DMS 273 treated with DMSO at 0.1 percent for 48 hours (cell line): ENCODE results near the gene METTL13.

Experiments used
- DNase-seq: peaks from one replicate; lab custom pipeline; 2025; lab: John Stamatoyannopoulos, UW

The METTL13 gene

GRCh38 chr1:171803045-171803444, 21.6 kb downstream of the METTL13 start:
- no peak for DNase-seq

GRCh38 chr1:171803461-171804022, 22.1 kb downstream of the METTL13 start:
- DNase-seq = no peak

- DNase-seq = no peak
Measured at GRCh38 chr1:171805395-171806115, 24.1 kb downstream of the METTL13 start.

- DNase-seq = no peak
Measured at GRCh38 chr1:171807556-171807955, 26.1 kb downstream of the METTL13 start.

- DNase-seq = no peak
Measured at GRCh38 chr1:171809834-171810233, 28.4 kb downstream of the METTL13 start.

- no peak for DNase-seq
Measured at GRCh38 chr1:171811672-171812071, 30.2 kb downstream of the METTL13 start.

- no peak for DNase-seq
Measured at GRCh38 chr1:171814692-171815091, 33.2 kb downstream of the METTL13 start.

GRCh38 chr1:171816300-171816901, 34.9 kb downstream of the METTL13 start:
- no peak for DNase-seq

- DNase-seq = no peak
Measured at GRCh38 chr1:171817511-171818265, 36.2 kb downstream of the METTL13 start.

- no peak for DNase-seq
Measured at GRCh38 chr1:171819946-171820345, 38.5 kb downstream of the METTL13 start.

GRCh38 chr1:171826973-171827372, 45.5 kb downstream of the METTL13 start:
- no peak for DNase-seq

- DNase-seq = no peak
Measured at GRCh38 chr1:171828794-171829193, 47.3 kb downstream of the METTL13 start.

GRCh38 chr1:171833091-171833825, 51.8 kb downstream of the METTL13 start:
- DNase-seq = no peak

- no peak for DNase-seq
Measured at GRCh38 chr1:171834821-171835220, 53.4 kb downstream of the METTL13 start.

- no peak for DNase-seq
Measured at GRCh38 chr1:171835891-171836290, 54.4 kb downstream of the METTL13 start.

- peak; percentile 63 for DNase-seq
Measured at GRCh38 chr1:171841050-171841910, 59.8 kb downstream of the METTL13 start, which contains the start of gene DNM3. Gene DNM3, plus strand, starts transcription at chr1:171841498. Its CDS starts 159 bp downstream, at chr1:171841657.

GRCh38 chr1:171841931-171842761, 60.7 kb downstream of the METTL13 start:
- DNase-seq = no peak

GRCh38 chr1:171844381-171844780, 62.9 kb downstream of the METTL13 start:
- DNase-seq = no peak

- DNase-seq = no peak
Measured at GRCh38 chr1:171845998-171846397, 64.5 kb downstream of the METTL13 start.
